A549 (cell line): Measurements from ENCODE around the gene KIAA0040. TPM values are rescaled to one million over a fixed set of nuclear protein-coding genes. Genes with fewer than 3 reads are reported as not detected.

Experiments used
- ATAC-seq, 2 experiments: fragments of 200-7000 bp in 1 of 2; fragments of >200 bp in 1 of 2; cut with Nextera tagmentation in 1 of 2; cut with Tn5 transposase in 1 of 2; 3 replicates each; pipeline versions ENCODE4 v1.8.0 to v1.9.1; 2018 to 2020; ENCODE audit warnings: mild to moderate bottlenecking in 1 of 2, moderate library complexity in 1 of 2
- CTCF ChIA-PET: fragments of 300-600 bp; sonication (Branson Sonifier 250); formaldehyde crosslinking; extraction: SDS; loops from one replicate; lab custom pipeline; 2021; ENCODE audit warnings: antibody characterized with exemption, inconsistent platforms; lab: Yijun Ruan, JAX
- POLR2A ChIA-PET: fragments of 350-600 bp; formaldehyde crosslinking; extraction: SDS; loops from one replicate; lab custom pipeline; 2021; ENCODE audit warnings: antibody characterized with exemption, inconsistent platforms; lab: Yijun Ruan, JAX
- DNase-seq, 2 experiments: peaks; one replicate each; pipeline versions ENCODE4 v3.0.0 to v3.0.0-alpha.2; 2011 to 2016; ENCODE audit warnings: low read depth in 1 of 2, low spot score in 1 of 2
- FAIRE-seq: peaks from 2 replicates; lab custom pipeline; 2011; peaks lifted over from hg19 to GRCh38; lab: Jason Lieb, UNC
- H3K27ac ChIP-seq, 2 experiments: fragments of >200 bp; sonication (Bioruptor Twin); formaldehyde crosslinking; 3 replicates each; pipeline ENCODE4 v1.5.1; 2016 to 2017
- H3K4me1 ChIP-seq: fragments of >200 bp; sonication (Bioruptor Twin); formaldehyde crosslinking; 3 replicates; pipeline ENCODE4 v1.6.1; 2016
- H3K4me2 ChIP-seq: fragments of >200 bp; sonication (Bioruptor Twin); formaldehyde crosslinking; 3 replicates; pipeline ENCODE4 v1.6.1; 2016
- H3K4me3 ChIP-seq: fragments of >200 bp; sonication (Bioruptor Twin); formaldehyde crosslinking; 3 replicates; pipeline ENCODE4 v1.5.1; 2016
- H3K9me3 ChIP-seq: fragments of >200 bp; sonication (Bioruptor Twin); formaldehyde crosslinking; 3 replicates; pipeline ENCODE4 v1.6.1; 2016
- BHLHE40 ChIP-seq: IDR thresholded peaks from 2 replicates; pipeline ENCODE4 v1.6.1; 2012; ENCODE audit warnings: low read depth, low read length, inconsistent platforms
- CBX2 ChIP-seq: fragments of 200-600 bp; sonication (generic); IDR thresholded peaks from 2 replicates; pipeline ENCODE4 v1.6.1; 2016; ENCODE audit warnings: low read depth, mild to moderate bottlenecking, borderline replicate concordance
- EHF ChIP-seq: fragments of 250-450 bp; sonication (Bioruptor Pico); IDR thresholded peaks from 2 replicates; pipeline ENCODE4 v1.5.0; 2020; ENCODE audit warnings: mild to moderate bottlenecking
- ESRRA ChIP-seq: fragments of 150-350 bp; IDR thresholded peaks from 2 replicates; pipeline ENCODE4 v1.6.1; 2014; ENCODE audit warnings: mild to moderate bottlenecking, low read length, borderline replicate concordance
- FOSL2 ChIP-seq, 2 experiments: fragments of 450-650 bp in 1 of 2; fragments of >200 bp in 1 of 2; sonication (Bioruptor Twin) in 1 of 2; formaldehyde crosslinking; IDR thresholded peaks; 2 replicates each; pipeline versions ENCODE4 v1.5.0 to v1.6.1; 2016 to 2020; ENCODE audit warnings: mild to moderate bottlenecking in 1 of 2, moderate library complexity in 1 of 2
- FOXS1 ChIP-seq: fragments of 250-450 bp; sonication (Bioruptor Pico); IDR thresholded peaks from 2 replicates; pipeline ENCODE4 v1.5.0; 2020; ENCODE audit warnings: mild to moderate bottlenecking, moderate library complexity
- HEYL ChIP-seq: fragments of 250-450 bp; sonication (Bioruptor Pico); IDR thresholded peaks from 2 replicates; pipeline ENCODE4 v1.8.0; 2021; ENCODE audit warnings: mild to moderate bottlenecking, moderate library complexity
- HOXA7 ChIP-seq: fragments of 250-450 bp; sonication (Bioruptor Pico); IDR thresholded peaks from 2 replicates; pipeline ENCODE4 v1.5.0; 2020; ENCODE audit warnings: mild to moderate bottlenecking, moderate library complexity
- HOXB13 ChIP-seq: fragments of 250-450 bp; sonication (Bioruptor Pico); IDR thresholded peaks from 2 replicates; pipeline ENCODE4 v1.5.0; 2020; ENCODE audit warnings: low read depth, mild to moderate bottlenecking, moderate library complexity
- JUN ChIP-seq, 2 experiments: fragments of >200 bp; sonication (Bioruptor Twin); formaldehyde crosslinking; IDR thresholded peaks; 2 replicates in 1 of 2; 3 replicates in 1 of 2; pipeline ENCODE4 v1.6.1; 2016 to 2017
- KDM1A ChIP-seq: fragments of 200-600 bp; sonication (generic); IDR thresholded peaks from 2 replicates; pipeline ENCODE4 v1.6.1; 2016; ENCODE audit warnings: low read depth, mild to moderate bottlenecking
- MYC ChIP-seq: IDR thresholded peaks from 2 replicates; pipeline ENCODE4 v1.6.1; 2012; ENCODE audit warnings: mild to moderate bottlenecking, inconsistent platforms, low read length, improper control_type of control experiment, borderline replicate concordance
- SREBF2 ChIP-seq: fragments of 450-650 bp; IDR thresholded peaks from 2 replicates; pipeline ENCODE4 v1.6.1; 2014; ENCODE audit warnings: mild to moderate bottlenecking, moderate library complexity
- ZFP36 ChIP-seq: fragments of 450-650 bp; IDR thresholded peaks from 2 replicates; pipeline ENCODE4 v1.6.1; 2014; ENCODE audit warnings: borderline replicate concordance; ENCODE audit not compliant: partially characterized antibody
- ZNF302 ChIP-seq: fragments of 250-450 bp; sonication (Bioruptor Pico); IDR thresholded peaks from 2 replicates; pipeline ENCODE4 v1.9.0; 2021; ENCODE audit warnings: inconsistent platforms, mild to moderate bottlenecking, moderate library complexity
- WGBS: methylation state at CpG from one replicate; pipeline ENCODE4 v1.1.6; 2017; ENCODE audit errors: missing lambda C conversion rate; 5-methylcytosine and 5-hydroxymethylcytosine counted together
- polyA plus RNA-seq, 4 experiments: library from polyadenylated mRNA; depleted of rRNA in 3 of 4; stranded (reverse); fragments of >200 nt; fragmentation: RNase III in 1 of 4; extraction: RNeasy Plus Mini Kit Qiagen cat#74134 plus additional on column Dnase treatment in 1 of 4; gene quantifications; 2 replicates in 3 of 4; 3 replicates in 1 of 4; pipeline ENCODE4 v1.2.3, GENCODE V29; 2011 to 2017
- TF ChIP-seq, protein P1 (sequence below): fragments of 250-450 bp; sonication (Bioruptor Pico); IDR thresholded peaks from 2 replicates; pipeline ENCODE4 v1.5.0; 2021; ENCODE audit warnings: mild to moderate bottlenecking, moderate library complexity, borderline replicate concordance
- TF ChIP-seq, protein P2 (sequence below): fragments of 150-350 bp; IDR thresholded peaks from 2 replicates; pipeline ENCODE4 v1.6.1; 2014; ENCODE audit warnings: low read depth, mild to moderate bottlenecking, low read length
- TF ChIP-seq, protein P3 (sequence below): fragments of 450-650 bp; IDR thresholded peaks from 2 replicates; pipeline ENCODE4 v1.6.1; 2014; ENCODE audit warnings: antibody characterized with exemption
- TF ChIP-seq, protein P4 (sequence below): fragments of 250-450 bp; sonication (Bioruptor Pico); IDR thresholded peaks from 2 replicates; pipeline ENCODE4 v1.5.0; 2020; ENCODE audit warnings: low read depth, mild to moderate bottlenecking, moderate library complexity
- TF ChIP-seq, protein P5 (sequence below): fragments of >200 bp; sonication (Bioruptor Twin); formaldehyde crosslinking; IDR thresholded peaks from 2 replicates; pipeline ENCODE4 v1.6.1; 2016

Gene KIAA0040
- polyA plus RNA-seq, 2 of the 4 experiments (the other 2 are of a cell fraction): 0.21 to 1.1 TPM

- ATAC-seq: no peak
- no peak for FAIRE-seq
These were observed 12.6 kb downstream of the KIAA0040 start for GRCh38 chr1:175179837-175180590.

GRCh38 chr1:175178456-175178855 lies 14.1 kb downstream of the KIAA0040 start:
- ChIA-PET CTCF (interaction anchor here (1.4 kb wide), 1 partner anchor 24 kb away, joined by 3 read pairs; no protein-coding TSS in a partner anchor), POLR2A (no interaction called here)
- TF ChIP-seq, protein P1, sequence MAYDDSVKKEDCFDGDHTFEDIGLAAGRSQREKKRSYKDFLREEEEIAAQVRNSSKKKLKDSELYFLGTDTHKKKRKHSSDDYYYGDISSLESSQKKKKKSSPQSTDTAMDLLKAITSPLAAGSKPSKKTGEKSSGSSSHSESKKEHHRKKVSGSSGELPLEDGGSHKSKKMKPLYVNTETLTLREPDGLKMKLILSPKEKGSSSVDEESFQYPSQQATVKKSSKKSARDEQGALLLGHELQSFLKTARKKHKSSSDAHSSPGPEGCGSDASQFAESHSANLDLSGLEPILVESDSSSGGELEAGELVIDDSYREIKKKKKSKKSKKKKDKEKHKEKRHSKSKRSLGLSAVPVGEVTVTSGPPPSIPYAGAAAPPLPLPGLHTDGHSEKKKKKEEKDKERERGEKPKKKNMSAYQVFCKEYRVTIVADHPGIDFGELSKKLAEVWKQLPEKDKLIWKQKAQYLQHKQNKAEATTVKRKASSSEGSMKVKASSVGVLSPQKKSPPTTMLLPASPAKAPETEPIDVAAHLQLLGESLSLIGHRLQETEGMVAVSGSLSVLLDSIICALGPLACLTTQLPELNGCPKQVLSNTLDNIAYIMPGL (CRISPR knock-in tag): no peak
- no peak for TF ChIP-seq ZNF302 (CRISPR knock-in tag)
- TF ChIP-seq HOXB13 (CRISPR knock-in tag): no peak
- TF ChIP-seq KDM1A: no peak
- TF ChIP-seq FOXS1: no peak
- TF ChIP-seq, protein P2, sequence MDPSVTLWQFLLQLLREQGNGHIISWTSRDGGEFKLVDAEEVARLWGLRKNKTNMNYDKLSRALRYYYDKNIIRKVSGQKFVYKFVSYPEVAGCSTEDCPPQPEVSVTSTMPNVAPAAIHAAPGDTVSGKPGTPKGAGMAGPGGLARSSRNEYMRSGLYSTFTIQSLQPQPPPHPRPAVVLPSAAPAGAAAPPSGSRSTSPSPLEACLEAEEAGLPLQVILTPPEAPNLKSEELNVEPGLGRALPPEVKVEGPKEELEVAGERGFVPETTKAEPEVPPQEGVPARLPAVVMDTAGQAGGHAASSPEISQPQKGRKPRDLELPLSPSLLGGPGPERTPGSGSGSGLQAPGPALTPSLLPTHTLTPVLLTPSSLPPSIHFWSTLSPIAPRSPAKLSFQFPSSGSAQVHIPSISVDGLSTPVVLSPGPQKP: no peak
- no peak for TF ChIP-seq HOXA7 (CRISPR knock-in tag)
- TF ChIP-seq FOSL2 (IDR thresholded peaks at IDR 0.05): no peak
- no peak for TF ChIP-seq FOSL2 (CRISPR knock-in tag; IDR thresholded peaks at IDR 0.05)
- TF ChIP-seq ESRRA: no peak
- no peak for TF ChIP-seq JUN (IDR thresholded peaks at IDR 0.05)
- no peaks in the 10 kb centered on the region for H3K9me3 ChIP-seq
- no peak overlapping the region for H3K4me3 ChIP-seq
- ATAC-seq (no peak), DNase-seq (no peak), FAIRE-seq (no peak)
- H3K4me2 ChIP-seq: no peak overlapping the region
- WGBS: 10% methylated on average over 3 of the region's 3 CpGs
- H3K27ac ChIP-seq: no peak overlapping the region
- no peaks in the 10 kb centered on the region for H3K4me1 ChIP-seq

More at GRCh38 chr1:175179837-175180590, 12.6 kb downstream of the KIAA0040 start:
- no peak overlapping the region for H3K27ac ChIP-seq
- ChIA-PET POLR2A (no interaction called here), CTCF (interaction anchor here (1.3 kb wide), 1 partner anchor 30 kb away, joined by 4 read pairs; no protein-coding TSS in a partner anchor)
- no peak overlapping the region for H3K4me2 ChIP-seq
- no peaks in the 10 kb centered on the region for H3K4me1 ChIP-seq
- WGBS: 46% methylated on average over 2 of the region's 2 CpGs
- H3K9me3 ChIP-seq: no peaks in the 10 kb centered on the region
- no peak for DNase-seq
- TF ChIP-seq FOXS1 (no peak), SREBF2 (no peak), MYC (no peak), HEYL (CRISPR knock-in tag) (no peak), EHF (CRISPR knock-in tag) (no peak), BHLHE40 (no peak), ZFP36 (no peak), CBX2 (no peak)
- TF ChIP-seq, protein P3, sequence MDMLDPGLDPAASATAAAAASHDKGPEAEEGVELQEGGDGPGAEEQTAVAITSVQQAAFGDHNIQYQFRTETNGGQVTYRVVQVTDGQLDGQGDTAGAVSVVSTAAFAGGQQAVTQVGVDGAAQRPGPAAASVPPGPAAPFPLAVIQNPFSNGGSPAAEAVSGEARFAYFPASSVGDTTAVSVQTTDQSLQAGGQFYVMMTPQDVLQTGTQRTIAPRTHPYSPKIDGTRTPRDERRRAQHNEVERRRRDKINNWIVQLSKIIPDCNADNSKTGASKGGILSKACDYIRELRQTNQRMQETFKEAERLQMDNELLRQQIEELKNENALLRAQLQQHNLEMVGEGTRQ: no peak
- TF ChIP-seq, protein P2: no peak
- TF ChIP-seq, protein P4, sequence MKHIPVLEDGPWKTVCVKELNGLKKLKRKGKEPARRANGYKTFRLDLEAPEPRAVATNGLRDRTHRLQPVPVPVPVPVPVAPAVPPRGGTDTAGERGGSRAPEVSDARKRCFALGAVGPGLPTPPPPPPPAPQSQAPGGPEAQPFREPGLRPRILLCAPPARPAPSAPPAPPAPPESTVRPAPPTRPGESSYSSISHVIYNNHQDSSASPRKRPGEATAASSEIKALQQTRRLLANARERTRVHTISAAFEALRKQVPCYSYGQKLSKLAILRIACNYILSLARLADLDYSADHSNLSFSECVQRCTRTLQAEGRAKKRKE (CRISPR knock-in tag): no peak
- TF ChIP-seq, protein P5, sequence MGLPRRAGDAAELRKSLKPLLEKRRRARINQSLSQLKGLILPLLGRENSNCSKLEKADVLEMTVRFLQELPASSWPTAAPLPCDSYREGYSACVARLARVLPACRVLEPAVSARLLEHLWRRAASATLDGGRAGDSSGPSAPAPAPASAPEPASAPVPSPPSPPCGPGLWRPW: no peak
- no peak overlapping the region for H3K4me3 ChIP-seq
